GM21786 (cell line): ENCODE results near the gene TMEM39A.

ENCODE experiments used
- ATAC-seq: cut with Tn5 transposase; IDR thresholded peaks from one replicate; pipeline ENCODE4 v1.9.1; 2021; ENCODE audit not compliant: unreplicated experiment

The TMEM39A gene

GRCh38 chr3:119401503-119402440, 61.6 kb downstream of the TMEM39A start:
- ATAC-seq: peak; percentile 53

GRCh38 chr3:119401069-119401468, 62.3 kb downstream of the TMEM39A start:
- peak; percentile 53 for ATAC-seq

- no peak for ATAC-seq
Measured at GRCh38 chr3:119400466-119400865, 62.9 kb downstream of the TMEM39A start.

GRCh38 chr3:119396870-119397269, 66.5 kb downstream of the TMEM39A start:
- ATAC-seq: no peak

GRCh38 chr3:119395923-119396358, 67.5 kb downstream of the TMEM39A start:
- peak; percentile 76 for ATAC-seq

GRCh38 chr3:119388577-119388976, 74.8 kb downstream of the TMEM39A start:
- ATAC-seq: no peak

GRCh38 chr3:119382134-119382533, 81.3 kb downstream of the TMEM39A start:
- no peak for ATAC-seq

GRCh38 chr3:119380697-119381096, 82.7 kb downstream of the TMEM39A start:
- no peak for ATAC-seq
